ENCODE results near the gene PRSS48. TPM values are rescaled to one million over a fixed set of nuclear protein-coding genes. Genes with fewer than 3 reads are reported as not detected.

PRSS48 gene
- total RNA-seq, 1 experiment from 2014 or later: not detected

DNA sequence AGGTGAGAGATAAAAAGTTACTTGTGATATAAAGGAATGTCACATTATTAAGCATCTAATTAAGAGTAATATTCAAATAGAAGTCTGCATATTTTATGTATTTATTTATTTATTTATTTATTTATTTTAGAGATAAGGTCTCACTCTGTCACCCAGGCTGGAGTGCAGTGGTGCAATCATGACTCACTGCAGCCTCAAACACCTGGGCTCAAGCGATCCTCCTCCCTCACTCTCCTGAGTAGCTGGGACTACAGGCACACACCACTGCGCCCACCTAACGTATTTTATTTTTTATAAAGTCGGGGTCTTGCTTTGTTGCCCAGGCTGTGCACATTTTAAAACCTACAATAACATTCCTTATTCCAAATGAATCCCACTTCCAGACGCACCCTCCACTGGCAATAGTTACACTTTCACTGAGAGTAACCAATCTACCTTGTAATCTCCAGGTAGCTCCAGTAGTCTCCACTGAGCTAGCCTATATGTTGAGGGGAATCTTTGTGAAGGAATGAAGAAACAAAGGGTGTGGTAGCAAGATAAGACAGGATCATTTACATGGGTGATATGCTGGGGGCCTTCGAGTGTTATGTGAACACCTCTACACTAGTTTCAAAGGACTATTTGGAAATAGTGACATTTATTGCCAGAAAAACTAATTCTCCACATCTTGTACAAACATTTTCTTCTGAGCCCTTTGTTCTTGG, 36.5 kb downstream of the PRSS48 start:
- Histone ChIP-seq H3K4me2 (ENCODE audit: low read length) (peak overlapping the region; percentile 73), H4K20me1 (ENCODE audit: insufficient read depth) (no peaks in the 10 kb centered on the region), H3K4me1 (ENCODE audit: control insufficient read depth in 1 of 2, insufficient read depth in 2 of 2, low read length in 2 of 2) (peaks cover 57 to 71% of the 10 kb centered on the region in 2 experiments), H3K36me3 (ENCODE audit: control insufficient read depth in 1 of 2, insufficient read depth in 2 of 2, low read length in 2 of 2) (no peaks in the 10 kb centered on the region), H3K4me3 (replicated peaks in 1 of 2; ENCODE audit: low read depth in 1 of 2, low read length in 2 of 2) (peak overlapping the region; percentile 2 to 29; a peak in 2 of 4 replicates), H3K9me2 (ENCODE audit: insufficient read depth) (no peaks in the 10 kb centered on the region), H3K79me2 (ENCODE audit: insufficient read depth, low read length) (peaks cover 81% of the 10 kb centered on the region), H2AFZ (ENCODE audit: low read depth, low read length, poor library complexity, severe bottlenecking) (no peak overlapping the region), H3K9ac (ENCODE audit: low read length) (peak overlapping the region; percentile 52), H3K9me3 (ENCODE audit: control insufficient read depth in 1 of 2, insufficient read depth in 1 of 2, low read depth in 1 of 2, low read length in 2 of 2) (no peaks in the 10 kb centered on the region), H3K27ac (ENCODE audit: low read depth, low read length) (peak overlapping the region; percentile 88), H3K27me3 (ENCODE audit: insufficient read depth, low read length) (no peaks in the 10 kb centered on the region)
- intact Hi-C loops (cut with micrococcal nuclease): no loop called here
- ChIA-PET POLR2A (interaction anchor here (1.2 to 2.5 kb wide), 2 partner anchors 9 to 11 kb away, joined by 4 to 15 read pairs; partner anchors contain the start of gene SH3D19), CTCF (interaction anchor here (1.2 kb wide), 1 partner anchor 49 kb away, joined by 3 read pairs; no protein-coding TSS in a partner anchor), RAD21 (ENCODE audit: low non-redundant PET in 1 of 2, low total read pairs in 2 of 2, uncharacterized antibody in 2 of 2, unreplicated experiment in 2 of 2) (no interaction called here)
- TF ChIP-seq EGR1 (IDR thresholded peaks at IDR 0.05; ENCODE audit: low read depth) (no peak), CEBPB (IDR thresholded peaks at IDR 0.05; ENCODE audit: low read depth) (no peak; the same call in 1 of the 2 replicates), SRF (IDR thresholded peaks at IDR 0.05; ENCODE audit: low read depth) (no peak), FOSL1 (IDR thresholded peaks at IDR 0.05; ENCODE audit: low read depth) (peak; percentile 41; the same call in 1 of the 2 replicates), JUND (IDR thresholded peaks at IDR 0.05) (no peak; the same call in 1 of the 2 replicates)
- TF ChIP-seq, protein P1, sequence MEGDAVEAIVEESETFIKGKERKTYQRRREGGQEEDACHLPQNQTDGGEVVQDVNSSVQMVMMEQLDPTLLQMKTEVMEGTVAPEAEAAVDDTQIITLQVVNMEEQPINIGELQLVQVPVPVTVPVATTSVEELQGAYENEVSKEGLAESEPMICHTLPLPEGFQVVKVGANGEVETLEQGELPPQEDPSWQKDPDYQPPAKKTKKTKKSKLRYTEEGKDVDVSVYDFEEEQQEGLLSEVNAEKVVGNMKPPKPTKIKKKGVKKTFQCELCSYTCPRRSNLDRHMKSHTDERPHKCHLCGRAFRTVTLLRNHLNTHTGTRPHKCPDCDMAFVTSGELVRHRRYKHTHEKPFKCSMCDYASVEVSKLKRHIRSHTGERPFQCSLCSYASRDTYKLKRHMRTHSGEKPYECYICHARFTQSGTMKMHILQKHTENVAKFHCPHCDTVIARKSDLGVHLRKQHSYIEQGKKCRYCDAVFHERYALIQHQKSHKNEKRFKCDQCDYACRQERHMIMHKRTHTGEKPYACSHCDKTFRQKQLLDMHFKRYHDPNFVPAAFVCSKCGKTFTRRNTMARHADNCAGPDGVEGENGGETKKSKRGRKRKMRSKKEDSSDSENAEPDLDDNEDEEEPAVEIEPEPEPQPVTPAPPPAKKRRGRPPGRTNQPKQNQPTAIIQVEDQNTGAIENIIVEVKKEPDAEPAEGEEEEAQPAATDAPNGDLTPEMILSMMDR (IDR thresholded peaks at IDR 0.05 in 2 of 3, conservative IDR thresholded peaks at IDR 0.05 in 1 of 3; ENCODE audit: borderline replicate concordance in 1 of 3, insufficient read depth in 1 of 3, low read depth in 2 of 3, low read length in 2 of 3): no peak
- TF ChIP-seq, protein P2, sequence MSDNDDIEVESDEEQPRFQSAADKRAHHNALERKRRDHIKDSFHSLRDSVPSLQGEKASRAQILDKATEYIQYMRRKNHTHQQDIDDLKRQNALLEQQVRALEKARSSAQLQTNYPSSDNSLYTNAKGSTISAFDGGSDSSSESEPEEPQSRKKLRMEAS (IDR thresholded peaks at IDR 0.05): no peak
- DNase-seq (ENCODE audit: low read depth, low spot score) (no peak), ATAC-seq (peak; percentile 69)
- TSS peak; percentile 60 for BruUV-seq (replicated peaks)
